Hepatocyte (in vitro differentiated cells): ENCODE results near the gene ZC3H10. TPM values are rescaled to one million over a fixed set of nuclear protein-coding genes. Genes with fewer than 3 reads are reported as not detected.
"Not testable (repeated sequence)": the region's sequence is repeated elsewhere in the genome, so short reads cannot be mapped to it uniquely, and the experiment has no call there.

ENCODE experiments used
- DNase-seq: peaks from one replicate; pipeline ENCODE4 v3.0.0-alpha.2; 2016; ENCODE audit warnings: low spot score
- H2AFZ ChIP-seq: fragments of 200-600 bp; sonication (generic); 2 replicates; pipeline ENCODE4 v1.6.0; 2016; ENCODE audit warnings: antibody characterized with exemption, mild to moderate bottlenecking
- H3K27ac ChIP-seq: fragments of 200-600 bp; sonication (generic); 2 replicates; pipeline ENCODE4 v1.5.1; 2016; ENCODE audit warnings: mild to moderate bottlenecking
- H3K27me3 ChIP-seq: fragments of 200-600 bp; sonication (generic); 2 replicates; pipeline ENCODE4 v1.6.1; 2016
- H3K36me3 ChIP-seq: fragments of 200-600 bp; sonication (generic); replicated peaks from 2 replicates; pipeline ENCODE4 v1.5.1; 2016; ENCODE audit warnings: low read depth; ENCODE audit not compliant: insufficient read depth
- H3K4me1 ChIP-seq: fragments of 200-600 bp; sonication (generic); 2 replicates; pipeline ENCODE4 v1.5.1; 2016; ENCODE audit warnings: mild to moderate bottlenecking, moderate library complexity; ENCODE audit not compliant: insufficient read depth
- H3K4me2 ChIP-seq: fragments of 200-600 bp; sonication (generic); 2 replicates; pipeline ENCODE4 v1.6.0; 2016
- H3K4me3 ChIP-seq: fragments of 200-600 bp; sonication (generic); 2 replicates; pipeline ENCODE4 v1.5.1; 2016; ENCODE audit warnings: mild to moderate bottlenecking
- H3K79me2 ChIP-seq: fragments of 200-600 bp; sonication (generic); 2 replicates; pipeline ENCODE4 v1.6.0; 2017; ENCODE audit warnings: mild to moderate bottlenecking
- H3K9me2 ChIP-seq: fragments of 200-600 bp; sonication (generic); replicated peaks from 2 replicates; pipeline ENCODE4 v1.6.0; 2017; ENCODE audit warnings: mild to moderate bottlenecking; ENCODE audit not compliant: insufficient read depth
- H3K9me3 ChIP-seq: fragments of 200-600 bp; sonication (generic); 2 replicates; pipeline ENCODE4 v1.5.1; 2016; ENCODE audit warnings: low read depth, mild to moderate bottlenecking
- H4K20me1 ChIP-seq: fragments of 200-600 bp; sonication (generic); 2 replicates; pipeline ENCODE4 v1.6.0; 2016; ENCODE audit warnings: mild to moderate bottlenecking; ENCODE audit not compliant: insufficient read depth, poor library complexity, severe bottlenecking
- CTCF ChIP-seq: fragments of 200-600 bp; sonication (generic); IDR thresholded peaks from 2 replicates; pipeline ENCODE4 v1.5.1; 2016; ENCODE audit warnings: antibody characterized with exemption, mild to moderate bottlenecking; ENCODE audit not compliant: poor library complexity
- EZH2 ChIP-seq: fragments of 200-600 bp; sonication (generic); IDR thresholded peaks from 2 replicates; pipeline ENCODE4 v1.6.1; 2016; ENCODE audit warnings: antibody characterized with exemption, mild to moderate bottlenecking, borderline replicate concordance
- EZH2phosphoT487 ChIP-seq: fragments of 200-600 bp; sonication (generic); IDR thresholded peaks from one replicate; pipeline ENCODE4 v1.6.1; 2018; ENCODE audit warnings: antibody characterized with exemption, mild to moderate bottlenecking, low read depth, moderate library complexity; ENCODE audit not compliant: unreplicated experiment, severe bottlenecking
- WGBS: methylation state at CpG from one replicate; pipeline ENCODE4 v1.1.6; 2016; ENCODE audit warnings: low lambda C conversion rate; ENCODE audit errors: missing lambda C conversion rate; 5-methylcytosine and 5-hydroxymethylcytosine counted together
- polyA plus RNA-seq: library from polyadenylated mRNA; unstranded; fragments of >200 nt; fragmentation: Nextera tagmentation; extraction: Ambion mirVana; gene quantifications from 2 replicates; pipeline ENCODE4 v1.2.1, GENCODE V29; 2016
- total RNA-seq: library from RNA; depleted of rRNA; stranded (reverse); fragments of >200 nt; gene quantifications from 2 replicates; pipeline ENCODE4 v1.2.3, GENCODE V29; 2014

Gene ZC3H10
- total and polyA plus RNA-seq, 2 experiments from 2014 or later: 5.7 to 9.0 TPM

GRCh38 chr12:56154246-56154771 lies 36.2 kb downstream of the ZC3H10 start:
- Histone ChIP-seq H3K9me2 (no peaks in the 10 kb centered on the region), H3K27me3 (no peaks in the 10 kb centered on the region), H4K20me1 (peaks cover 3% of the 10 kb centered on the region), H3K27ac (no peak overlapping the region), H3K9me3 (no peaks in the 10 kb centered on the region), H3K36me3 (no peaks in the 10 kb centered on the region), H3K4me1 (peaks cover 20% of the 10 kb centered on the region), H3K4me2 (no peak overlapping the region), H3K4me3 (no peak overlapping the region), H3K79me2 (peaks cover 29% of the 10 kb centered on the region), H2AFZ (no peak overlapping the region)
- TF ChIP-seq EZH2: no peak
- no peak for TF ChIP-seq CTCF
- no peak for TF ChIP-seq EZH2phosphoT487
- no peak for DNase-seq
- 87% methylated on average over 1 of the region's 1 CpG for WGBS

- H3K9me2 ChIP-seq: no peaks in the 10 kb centered on the region
- WGBS: 96% methylated on average over 5 of the region's 5 CpGs
- DNase-seq: no peak
Observed at GRCh38 chr12:56154818-56155217, 36.8 kb downstream of the ZC3H10 start.

GRCh38 chr12:56155256-56155845 lies 37.3 kb downstream of the ZC3H10 start:
- no peak for DNase-seq
- TF ChIP-seq EZH2: no peak
- no peak for TF ChIP-seq EZH2phosphoT487
- TF ChIP-seq CTCF: no peak
- 87% methylated on average over 11 of the region's 11 CpGs for WGBS
- H3K4me1 ChIP-seq: peaks cover 30% of the 10 kb centered on the region
- no peaks in the 10 kb centered on the region for H3K9me2 ChIP-seq
- no peak overlapping the region for H2AFZ ChIP-seq
- H3K27ac ChIP-seq: no peak overlapping the region
- H3K4me3 ChIP-seq: no peak overlapping the region
- H4K20me1 ChIP-seq: peaks cover 13% of the 10 kb centered on the region
- peaks cover 40% of the 10 kb centered on the region for H3K79me2 ChIP-seq
- H3K4me2 ChIP-seq: no peak overlapping the region
- H3K9me3 ChIP-seq: no peaks in the 10 kb centered on the region
- H3K36me3 ChIP-seq: no peaks in the 10 kb centered on the region
- no peaks in the 10 kb centered on the region for H3K27me3 ChIP-seq

More at GRCh38 chr12:56154818-56155217, 36.8 kb downstream of the ZC3H10 start:
- H3K4me2 ChIP-seq: no peak overlapping the region
- no peak overlapping the region for H3K27ac ChIP-seq
- no peaks in the 10 kb centered on the region for H3K9me3 ChIP-seq
- peaks cover 34% of the 10 kb centered on the region for H3K79me2 ChIP-seq
- no peaks in the 10 kb centered on the region for H3K36me3 ChIP-seq
- peaks cover 8% of the 10 kb centered on the region for H4K20me1 ChIP-seq
- H3K4me3 ChIP-seq: no peak overlapping the region
- peaks cover 25% of the 10 kb centered on the region for H3K4me1 ChIP-seq
- no peaks in the 10 kb centered on the region for H3K27me3 ChIP-seq
- no peak overlapping the region for H2AFZ ChIP-seq
- no peak for TF ChIP-seq CTCF
- no peak for TF ChIP-seq EZH2

- WGBS: 92% methylated on average over 21 of the region's 21 CpGs
- not testable (repeated sequence) for H3K9me3 ChIP-seq, H3K9me2 ChIP-seq, DNase-seq, H3K36me3 ChIP-seq, H3K27me3 ChIP-seq
- Histone ChIP-seq H4K20me1 (peaks cover 25% of the 10 kb centered on the region), H2AFZ (peak overlapping the region; percentile 39), H3K4me2 (peak overlapping the region; percentile 88), H3K79me2 (peaks cover 50% of the 10 kb centered on the region), H3K4me3 (peak overlapping the region; percentile 11), H3K27ac (peak overlapping the region; percentile 99), H3K4me1 (peaks cover 38% of the 10 kb centered on the region)
Observed at GRCh38 chr12:56156464-56157200, 38.6 kb downstream of the ZC3H10 start.
